CD4-positive, alpha-beta T cell treated with Interleukin-2 at 100 ng/mL for 4 hours (primary cell): Measurements from ENCODE around the gene TRMT112.
A peak's percentile ranks its signal among the peaks of the same experiment; 100 is the strongest.

Source experiments
- DNase-seq: peaks from one replicate; pipeline ENCODE4 v3.0.0-alpha.2; 2020; ENCODE audit warnings: low spot score

The TRMT112 gene

GRCh38 chr11:64317325-64317960, at the start of gene TRMT112:
TSS of gene TRMT112 (minus strand) at chr11:64317559. CDS start at chr11:64317526, 33 bp downstream.
- peak; percentile 98 for DNase-seq

- no peak for DNase-seq
These were observed 49.4 kb upstream of the TRMT112 start for GRCh38 chr11:64366751-64367150.

DNA sequence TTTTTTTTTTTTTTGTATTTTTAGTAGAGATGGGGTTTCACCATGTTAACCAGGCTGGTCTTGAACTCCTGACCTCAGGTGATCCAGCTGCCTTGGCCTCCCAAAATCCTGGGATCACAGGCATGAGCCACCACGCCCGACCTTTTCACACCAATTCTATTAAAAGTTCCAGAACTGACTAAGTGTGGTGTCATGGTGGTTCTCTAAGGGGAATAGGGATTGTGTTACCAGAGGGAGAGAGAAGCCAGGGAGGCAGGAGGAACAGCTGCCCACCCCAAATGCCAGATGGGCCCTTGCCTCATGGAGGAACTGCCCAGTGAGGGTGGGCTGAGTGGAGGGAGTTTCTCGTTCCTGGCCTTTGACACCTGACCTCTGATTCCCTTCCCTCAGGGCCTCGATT, 47.6 kb upstream of the TRMT112 start:
- no peak for DNase-seq

DNA sequence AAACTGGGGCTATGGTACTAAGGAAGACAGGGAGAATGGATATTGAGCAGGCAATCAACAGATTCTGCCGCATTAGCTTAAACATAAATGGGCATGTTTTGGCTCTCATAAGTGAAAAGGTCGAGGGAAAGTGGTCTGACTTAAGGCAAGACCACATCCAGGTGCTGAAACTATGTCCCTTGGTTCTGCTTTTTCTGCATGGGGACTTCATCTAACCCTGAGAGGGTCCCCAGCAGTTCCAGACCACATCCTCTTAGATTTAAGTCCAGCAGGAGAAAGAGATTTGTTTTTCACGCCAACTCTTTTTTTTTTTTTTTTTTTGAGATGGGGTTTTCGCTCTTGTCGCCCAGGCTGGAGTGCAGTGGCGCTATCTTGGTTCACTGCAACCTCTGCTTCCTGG, 47.1 kb upstream of the TRMT112 start:
- no peak for DNase-seq

DNA sequence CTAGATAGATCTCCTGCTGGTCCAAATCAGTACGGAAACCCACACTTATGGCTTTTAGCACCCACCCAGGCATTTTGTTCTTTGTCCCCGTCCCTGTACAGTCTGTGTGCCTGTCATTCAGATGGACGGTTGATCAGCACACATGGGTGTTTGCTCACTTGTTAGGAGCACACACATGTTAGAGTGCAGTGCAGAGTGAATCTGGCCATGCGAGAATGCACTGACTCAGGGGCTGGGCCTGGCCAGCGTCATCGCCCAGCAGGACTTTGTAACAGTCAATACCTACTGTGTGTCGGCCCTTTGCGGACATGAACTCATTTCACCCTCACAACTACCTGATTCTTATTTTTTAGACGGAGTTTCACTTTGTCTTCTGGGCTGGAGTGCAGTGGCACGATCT, 45.0 kb upstream of the TRMT112 start:
- no peak for DNase-seq

- DNase-seq: no peak
These were observed 44.3 kb upstream of the TRMT112 start for GRCh38 chr11:64361659-64362058.

- DNase-seq: no peak
These were observed 43.1 kb upstream of the TRMT112 start for GRCh38 chr11:64360448-64360921.

GRCh38 chr11:64359712-64360445, 42.5 kb upstream of the TRMT112 start:
- DNase-seq: peak; percentile 14

DNA sequence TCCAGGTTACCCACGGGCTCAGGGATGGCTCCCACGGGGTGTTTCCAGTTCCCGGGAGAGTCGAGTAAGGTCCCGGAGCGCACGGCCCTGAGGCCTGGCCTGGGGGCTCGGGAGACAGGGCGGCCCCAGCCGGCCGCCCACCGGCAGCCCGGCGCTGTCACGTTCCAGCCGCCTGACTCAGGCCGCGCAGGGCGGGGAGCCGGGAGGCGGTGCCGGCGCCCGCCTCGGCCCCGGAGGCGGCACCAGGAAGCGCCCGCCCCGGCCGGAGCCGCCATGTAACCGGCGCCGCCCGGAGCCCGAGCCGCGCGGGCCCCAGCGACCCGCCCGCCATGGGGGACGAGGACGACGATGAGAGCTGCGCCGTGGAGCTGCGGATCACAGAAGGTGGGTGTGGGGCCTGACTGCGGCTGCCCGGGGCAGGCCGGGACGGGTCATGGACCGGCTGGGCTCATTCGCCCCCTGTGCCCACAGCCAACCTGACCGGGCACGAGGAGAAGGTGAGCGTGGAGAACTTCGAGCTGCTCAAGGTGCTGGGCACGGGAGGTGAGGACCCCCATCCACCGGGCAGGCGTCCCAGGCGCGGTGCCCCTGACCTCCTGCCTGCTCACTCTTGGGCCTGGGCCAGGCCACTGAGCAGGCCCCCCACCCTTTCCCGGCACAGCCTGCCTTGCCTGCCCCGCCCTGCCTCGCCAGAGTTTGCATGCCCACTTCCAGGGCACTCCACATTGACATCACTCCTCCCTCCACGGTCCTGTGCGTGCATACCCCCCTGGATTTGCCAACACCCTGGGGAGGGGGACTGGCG, 41.8 kb upstream of the TRMT112 start, which contains the start of gene RPS6KA4:
Gene RPS6KA4 (plus strand): TSS at position 256 of the 805 bp plus-strand sequence. CDS start 74 bp downstream, at position 330.
- DNase-seq: peak; percentile 44

- no peak for DNase-seq
These were observed 41.2 kb upstream of the TRMT112 start for GRCh38 chr11:64358536-64358906.

DNA sequence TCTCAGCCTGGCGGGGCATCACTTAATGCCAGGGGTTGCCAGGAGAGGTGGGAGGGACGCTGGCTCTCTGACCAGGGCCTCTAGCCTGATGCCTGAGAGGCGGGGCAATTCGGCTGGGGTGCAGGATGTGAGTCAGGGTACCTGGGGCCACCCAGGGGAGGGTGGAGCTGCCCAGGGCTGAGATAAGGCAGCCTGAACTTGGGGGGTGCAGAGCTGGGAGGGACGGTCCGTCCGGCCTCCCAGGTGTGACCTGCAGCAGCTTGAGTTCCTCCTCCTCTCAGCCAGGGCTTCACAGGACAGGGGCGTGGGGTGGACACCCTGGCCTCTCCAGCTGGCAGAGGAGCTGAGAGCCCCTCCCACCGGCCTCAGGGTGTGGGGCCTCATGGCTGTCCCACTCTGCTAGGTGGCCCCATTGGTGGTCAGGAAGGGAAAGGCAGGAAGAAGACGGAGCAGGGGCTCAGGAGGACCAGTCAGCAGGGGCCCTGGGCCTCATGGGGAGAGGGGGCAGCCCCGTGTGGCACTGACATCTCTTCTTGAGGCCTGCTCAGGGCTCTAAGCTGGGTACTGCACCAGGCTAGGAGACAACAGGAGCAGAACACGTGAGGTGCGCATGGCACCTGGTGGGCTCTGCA, 40.7 kb upstream of the TRMT112 start:
- DNase-seq: peak; percentile 56

DNA sequence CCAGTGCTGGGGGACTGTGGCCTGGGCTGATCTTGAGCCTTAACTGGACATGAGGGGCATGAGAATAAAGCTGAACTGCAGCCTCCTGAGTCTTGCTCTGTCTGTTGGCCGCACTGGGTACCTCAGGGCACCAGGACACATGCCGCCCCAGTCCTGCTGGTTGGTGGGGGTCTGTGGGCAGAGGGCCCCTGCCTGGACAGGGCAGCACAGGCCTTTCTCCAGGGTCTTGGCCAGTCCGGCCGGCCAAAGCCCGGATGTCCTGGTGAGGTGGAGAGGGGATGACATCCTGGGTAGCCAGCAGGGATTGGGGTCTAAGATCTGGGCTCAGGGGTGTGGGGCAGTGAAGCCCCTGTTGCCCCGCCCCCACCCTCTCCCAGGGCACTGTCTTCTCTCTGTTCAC, 40.1 kb upstream of the TRMT112 start:
- DNase-seq: no peak

- DNase-seq: peak; percentile 13
These were observed 39.4 kb upstream of the TRMT112 start for GRCh38 chr11:64356498-64357411.

GRCh38 chr11:64355078-64355940, 38.0 kb upstream of the TRMT112 start:
- DNase-seq: peak; percentile 26

GRCh38 chr11:64353715-64354506, 36.6 kb upstream of the TRMT112 start:
- no peak for DNase-seq

GRCh38 chr11:64352995-64353714, 35.8 kb upstream of the TRMT112 start:
- DNase-seq: no peak

DNA sequence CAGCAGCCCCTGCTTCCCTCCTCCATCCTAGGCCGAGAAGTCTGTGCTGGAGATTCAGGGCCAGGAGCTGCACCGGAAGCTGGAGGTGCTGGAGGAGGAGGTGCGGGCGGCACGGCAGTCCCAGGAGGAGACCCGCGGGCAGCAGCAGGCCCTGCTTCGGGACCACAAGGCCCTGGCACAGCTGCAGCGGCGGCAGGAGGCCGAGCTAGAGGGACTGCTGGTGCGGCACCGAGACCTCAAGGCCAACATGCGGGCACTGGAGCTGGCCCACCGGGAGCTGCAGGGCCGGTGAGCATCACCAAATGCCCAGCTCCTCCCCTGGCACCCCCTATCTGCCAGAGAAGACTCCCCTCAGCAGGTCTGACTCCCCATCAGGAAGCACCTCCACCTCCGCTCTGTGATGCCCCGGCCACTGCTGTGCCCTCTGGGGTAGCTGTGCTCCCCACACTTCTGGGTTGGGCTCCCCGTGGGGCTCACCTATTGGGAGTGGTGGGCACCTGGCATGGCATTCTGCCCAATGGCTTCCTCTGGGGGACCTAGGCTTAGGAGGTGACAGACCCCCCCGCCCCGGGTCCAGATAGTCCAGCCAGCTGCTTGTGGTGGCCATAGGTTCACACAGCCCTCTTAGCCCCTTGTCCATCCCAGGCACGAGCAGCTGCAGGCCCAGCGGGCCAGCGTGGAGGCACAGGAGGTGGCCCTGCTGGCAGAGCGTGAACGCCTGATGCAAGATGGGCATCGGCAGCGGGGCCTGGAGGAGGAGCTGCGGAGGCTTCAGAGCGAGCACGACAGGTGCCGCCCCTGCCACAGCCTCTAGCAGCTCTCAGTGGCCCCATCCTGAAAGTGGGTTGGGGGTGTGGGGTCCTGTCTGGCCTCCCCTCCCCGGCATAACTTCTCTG, 35.0 kb upstream of the TRMT112 start:
- no peak for DNase-seq
